GM18858 (cell line): Measurements from ENCODE around the gene GRM2.
"Not testable (repeated sequence)": the region's sequence is repeated elsewhere in the genome, so short reads cannot be mapped to it uniquely, and the experiment has no call there.

Source experiments
- ATAC-seq: cut with Tn5 transposase; IDR thresholded peaks from one replicate; pipeline ENCODE4 v1.9.1; 2021; ENCODE audit not compliant: unreplicated experiment

GRM2 gene

DNA sequence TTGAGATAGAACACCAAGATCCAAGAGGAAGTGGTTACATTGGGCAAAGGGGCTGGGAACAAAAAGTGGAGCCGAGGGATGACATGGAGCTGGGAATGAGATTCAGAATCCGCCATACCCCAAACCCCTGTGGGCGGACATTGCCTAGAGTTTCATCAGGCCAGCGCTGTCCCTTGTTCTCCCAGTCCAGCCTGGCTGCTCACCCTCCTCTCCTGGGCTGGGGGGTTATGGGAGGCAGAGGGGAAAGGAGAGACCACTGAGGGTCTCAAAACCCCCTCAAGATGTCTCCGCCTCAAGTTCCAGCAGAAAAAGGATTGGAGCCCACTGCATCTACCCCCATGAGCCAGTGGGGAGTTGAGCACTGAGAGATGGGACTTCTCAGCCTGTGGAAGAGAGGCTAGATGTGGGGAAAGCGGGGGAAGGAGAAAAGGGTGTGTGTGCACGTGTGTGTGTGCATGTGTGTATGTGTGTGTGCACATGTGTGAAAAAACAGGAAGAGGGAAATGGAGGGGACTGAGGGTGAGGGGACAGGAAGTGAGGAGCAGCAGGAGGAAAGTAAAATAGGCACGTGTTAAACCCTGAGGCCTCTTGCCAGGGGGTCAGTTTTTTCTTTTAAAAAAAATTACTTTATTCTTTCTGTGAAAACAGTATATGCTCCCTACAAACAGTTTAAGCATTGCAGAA, 14.3 kb downstream of the GRM2 start:
- no peak for ATAC-seq

DNA sequence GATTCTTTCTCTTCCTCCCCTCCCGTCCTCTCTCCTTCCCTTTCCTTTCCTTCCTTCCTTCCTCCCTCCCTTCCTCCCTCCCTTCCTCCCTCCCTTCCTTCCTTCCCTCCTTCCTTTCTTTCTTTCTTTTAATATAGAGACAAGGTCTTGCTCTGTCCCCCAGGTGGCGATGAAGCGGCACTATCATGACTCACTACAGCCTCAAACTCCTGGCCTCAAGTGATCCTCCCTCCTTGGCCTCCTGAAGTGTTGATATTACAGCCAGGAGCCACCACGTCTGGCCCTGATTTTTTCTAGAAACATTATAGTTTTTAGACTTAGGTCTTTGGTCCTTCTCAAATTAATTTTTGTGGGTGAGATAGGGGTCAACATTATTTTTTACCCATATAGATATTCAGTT, 15.5 kb downstream of the GRM2 start:
- no peak for ATAC-seq

GRCh38 chr3:51727500-51727899, 20.6 kb downstream of the GRM2 start:
- ATAC-seq, result no peak

- no peak for ATAC-seq
Observed at GRCh38 chr3:51729042-51729633, 22.3 kb downstream of the GRM2 start.

- ATAC-seq, result no peak
Observed at GRCh38 chr3:51733859-51734571, 27.1 kb downstream of the GRM2 start.

DNA sequence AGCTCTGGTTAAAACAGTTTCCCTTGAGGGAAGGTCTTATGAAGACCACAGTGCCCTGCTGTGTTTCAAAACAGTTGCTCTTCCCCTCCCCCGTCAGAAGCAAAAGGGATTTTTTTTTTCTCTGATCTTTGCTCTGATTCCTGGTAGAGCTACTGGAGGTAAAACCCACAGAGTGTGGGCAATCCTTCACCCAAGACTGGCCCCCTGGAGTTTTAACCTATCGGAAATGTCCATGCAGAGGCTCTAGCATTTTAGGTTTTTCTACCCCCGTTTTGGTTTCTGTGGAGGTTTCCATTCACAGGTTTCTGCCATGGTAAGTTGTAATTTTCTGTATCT, 27.7 kb downstream of the GRM2 start:
- ATAC-seq, result no peak

DNA sequence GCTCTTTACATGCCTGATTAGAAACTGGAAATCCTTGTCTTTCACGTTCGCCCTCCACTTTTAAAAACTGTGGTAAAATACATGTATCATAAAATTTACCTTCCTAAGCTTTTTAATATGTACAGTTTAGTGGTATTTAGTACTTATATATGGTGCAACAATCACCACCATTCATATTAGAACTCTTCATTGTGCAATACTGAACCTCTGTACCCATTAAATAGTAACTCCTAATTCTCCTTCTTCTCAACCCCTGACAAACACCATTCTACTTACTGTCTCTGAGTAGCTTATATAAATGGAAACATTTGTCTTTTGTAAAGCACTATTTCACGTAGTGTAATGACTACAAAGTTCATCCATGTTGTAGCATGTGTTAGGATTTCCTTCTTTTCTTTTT, 28.2 kb downstream of the GRM2 start:
- ATAC-seq, result no peak

GRCh38 chr3:51735950-51736349, 29.1 kb downstream of the GRM2 start:
- no peak for ATAC-seq

DNA sequence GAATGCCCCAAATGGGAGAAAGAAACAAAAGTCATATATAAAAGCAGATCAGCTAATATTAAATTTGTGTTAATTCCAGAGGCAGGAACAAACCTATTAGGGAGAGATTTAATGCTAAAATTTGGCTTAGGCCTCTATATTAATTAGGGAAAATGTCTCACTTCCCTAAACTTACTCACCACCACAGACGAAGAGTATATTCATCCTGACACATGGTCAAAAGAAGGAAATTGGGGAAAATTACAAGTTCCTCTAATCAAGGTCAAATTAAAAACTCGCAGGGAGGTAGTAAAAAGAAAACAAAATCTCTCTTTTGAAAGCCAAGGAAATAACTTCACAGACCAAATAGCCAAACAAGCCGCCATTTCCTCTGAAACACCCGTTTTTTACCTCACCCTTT, 32.2 kb downstream of the GRM2 start:
- no peak for ATAC-seq

- not testable (repeated sequence) for ATAC-seq
Observed at GRCh38 chr3:51742320-51742719, 35.5 kb downstream of the GRM2 start.

GRCh38 chr3:51742978-51743377, 36.1 kb downstream of the GRM2 start:
- ATAC-seq, result not testable (repeated sequence)

- no peak for ATAC-seq
Observed at GRCh38 chr3:51747840-51748239, 41.0 kb downstream of the GRM2 start.

DNA sequence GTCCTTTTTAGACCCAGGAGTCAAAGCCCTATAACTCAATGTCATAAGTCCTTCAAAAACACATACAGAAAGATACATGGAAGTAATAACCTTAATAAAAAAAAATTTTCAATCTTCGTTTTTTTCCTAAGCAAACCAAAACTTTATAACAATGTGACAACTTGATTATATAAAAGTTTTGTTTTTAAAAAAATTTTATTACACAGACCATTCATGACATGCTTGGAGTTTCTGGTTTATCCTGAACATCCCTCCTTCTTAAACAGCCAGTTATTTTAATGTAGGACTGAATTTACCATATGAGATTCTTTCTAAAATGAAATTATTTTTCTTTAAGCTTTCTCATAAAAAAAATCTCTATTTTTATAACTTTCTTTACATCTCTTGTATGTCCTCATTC, 41.5 kb downstream of the GRM2 start:
- no peak for ATAC-seq

DNA sequence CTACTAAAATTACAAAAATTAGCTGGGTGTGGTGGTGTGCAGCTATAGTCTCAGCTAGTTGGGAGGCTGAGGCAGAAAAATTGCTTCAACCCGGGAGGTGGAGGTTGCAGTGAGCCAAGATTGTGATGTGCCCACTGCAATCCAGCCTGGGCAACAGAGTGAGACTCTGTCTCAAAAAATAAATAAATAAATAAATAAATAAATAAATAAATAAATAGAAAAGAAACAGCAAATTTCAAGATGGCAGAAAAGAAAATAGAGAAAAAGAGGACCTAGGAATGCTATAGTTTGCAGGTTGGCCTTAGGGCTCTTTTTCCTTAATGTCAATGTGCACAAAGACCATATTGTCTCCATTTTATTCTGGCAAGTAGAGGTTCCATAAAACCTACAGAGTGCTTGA, 44.0 kb downstream of the GRM2 start:
- ATAC-seq, result no peak

- ATAC-seq, result no peak
Observed at GRCh38 chr3:51751287-51751686, 44.4 kb downstream of the GRM2 start.

- not testable (repeated sequence) for ATAC-seq
Observed at GRCh38 chr3:51753763-51754750, 47.2 kb downstream of the GRM2 start.

- ATAC-seq, result no peak
Observed at GRCh38 chr3:51759203-51759602, 52.3 kb downstream of the GRM2 start.
